ENCODE data around the gene B4GALT4. TPM values are rescaled to one million over a fixed set of nuclear protein-coding genes. Genes with fewer than 3 reads are reported as not detected.
"Not testable (repeated sequence)": the region's sequence is repeated elsewhere in the genome, so short reads cannot be mapped to it uniquely, and the experiment has no call there.

The B4GALT4 gene
- total RNA-seq, 2 donors from 2014 or later, result 17.1 to 19.6 TPM

- ATAC-seq (ENCODE audit: insufficient number of reproducible peaks, low FRiP score, low read depth), result no peak
- DNase-seq (ENCODE audit: low spot score), result no peak
- H3K27ac ChIP-seq, result peak overlapping the region; percentile 23 to 33
Measured at GRCh38 chr3:119257654-119258410, 17.2 kb upstream of the B4GALT4 start.

DNA sequence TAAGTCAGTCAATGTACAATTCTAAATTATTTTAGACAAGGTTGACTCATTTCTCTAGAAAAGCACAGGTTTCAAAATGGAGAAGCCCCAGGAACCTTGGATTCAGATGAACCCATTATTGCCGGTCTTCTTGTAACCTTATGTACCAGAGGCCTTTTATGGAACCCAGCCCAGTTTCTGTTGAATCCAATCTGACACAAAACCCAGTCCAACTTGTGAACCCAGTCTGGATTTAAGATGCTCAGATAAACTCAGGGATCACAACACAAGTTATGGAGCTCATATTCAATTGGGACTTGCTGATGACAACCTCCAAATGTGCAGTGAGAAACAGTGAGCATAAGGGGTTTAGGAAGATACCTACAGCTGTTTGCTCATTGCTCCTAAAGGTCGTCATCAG is 16.4 kb upstream of the B4GALT4 start:
- no peaks in the 10 kb centered on the region for H3K36me3 ChIP-seq
- DNase-seq (ENCODE audit: low spot score) (no peak), ATAC-seq (ENCODE audit: insufficient number of reproducible peaks, low FRiP score, low read depth) (no peak)
- H3K4me3 ChIP-seq, result no peak overlapping the region
- TF ChIP-seq, protein P1, sequence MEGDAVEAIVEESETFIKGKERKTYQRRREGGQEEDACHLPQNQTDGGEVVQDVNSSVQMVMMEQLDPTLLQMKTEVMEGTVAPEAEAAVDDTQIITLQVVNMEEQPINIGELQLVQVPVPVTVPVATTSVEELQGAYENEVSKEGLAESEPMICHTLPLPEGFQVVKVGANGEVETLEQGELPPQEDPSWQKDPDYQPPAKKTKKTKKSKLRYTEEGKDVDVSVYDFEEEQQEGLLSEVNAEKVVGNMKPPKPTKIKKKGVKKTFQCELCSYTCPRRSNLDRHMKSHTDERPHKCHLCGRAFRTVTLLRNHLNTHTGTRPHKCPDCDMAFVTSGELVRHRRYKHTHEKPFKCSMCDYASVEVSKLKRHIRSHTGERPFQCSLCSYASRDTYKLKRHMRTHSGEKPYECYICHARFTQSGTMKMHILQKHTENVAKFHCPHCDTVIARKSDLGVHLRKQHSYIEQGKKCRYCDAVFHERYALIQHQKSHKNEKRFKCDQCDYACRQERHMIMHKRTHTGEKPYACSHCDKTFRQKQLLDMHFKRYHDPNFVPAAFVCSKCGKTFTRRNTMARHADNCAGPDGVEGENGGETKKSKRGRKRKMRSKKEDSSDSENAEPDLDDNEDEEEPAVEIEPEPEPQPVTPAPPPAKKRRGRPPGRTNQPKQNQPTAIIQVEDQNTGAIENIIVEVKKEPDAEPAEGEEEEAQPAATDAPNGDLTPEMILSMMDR (IDR thresholded peaks at IDR 0.05), result no peak
- no peaks in the 10 kb centered on the region for H3K9me3 ChIP-seq
- H3K27me3 ChIP-seq (replicated peaks; ENCODE audit: insufficient read depth), result no peaks in the 10 kb centered on the region
- peaks cover 3 to 13% of the 10 kb centered on the region in 2 donors for H3K4me1 ChIP-seq (ENCODE audit: control insufficient read depth in 1 of 2, low read depth in 2 of 2)
- no peak overlapping the region for H3K27ac ChIP-seq

More at GRCh38 chr3:119257654-119258410, 17.2 kb upstream of the B4GALT4 start:
- H3K4me3 ChIP-seq, result peak overlapping the region; percentile 1
- no peaks in the 10 kb centered on the region for H3K27me3 ChIP-seq (replicated peaks; ENCODE audit: insufficient read depth)
- peaks cover 3 to 13% of the 10 kb centered on the region in 2 donors for H3K4me1 ChIP-seq (ENCODE audit: control insufficient read depth in 1 of 2, low read depth in 2 of 2)
- TF ChIP-seq, protein P1 (IDR thresholded peaks at IDR 0.05), result no peak
- H3K36me3 ChIP-seq, result no peaks in the 10 kb centered on the region
- no peaks in the 10 kb centered on the region for H3K9me3 ChIP-seq

- TF ChIP-seq, protein P1 (IDR thresholded peaks at IDR 0.05), result no peak
- no peak for DNase-seq (ENCODE audit: low spot score)
Measured at GRCh38 chr3:119255214-119255613, 14.5 kb upstream of the B4GALT4 start.

GRCh38 chr3:119245778-119246177 is 5.1 kb upstream of the B4GALT4 start:
- TF ChIP-seq, protein P1 (IDR thresholded peaks at IDR 0.05), result no peak
- Histone ChIP-seq H3K4me1 (ENCODE audit: control insufficient read depth in 1 of 2, low read depth in 2 of 2) (peaks cover 4 to 7% of the 10 kb centered on the region in 2 donors), H3K4me3 (no peak overlapping the region), H3K27me3 (replicated peaks; ENCODE audit: insufficient read depth) (no peaks in the 10 kb centered on the region), H3K9me3 (peaks cover 7% of the 10 kb centered on the region), H3K27ac (no peak overlapping the region), H3K36me3 (no peaks in the 10 kb centered on the region)
- ATAC-seq (ENCODE audit: insufficient number of reproducible peaks, low FRiP score, low read depth), result no peak
- no peak for DNase-seq (ENCODE audit: low spot score)

More at GRCh38 chr3:119255214-119255613, 14.5 kb upstream of the B4GALT4 start:
- ATAC-seq (ENCODE audit: insufficient number of reproducible peaks, low FRiP score, low read depth), result no peak
- no peaks in the 10 kb centered on the region for H3K9me3 ChIP-seq
- no peaks in the 10 kb centered on the region for H3K27me3 ChIP-seq (replicated peaks; ENCODE audit: insufficient read depth)
- peaks cover 3 to 13% of the 10 kb centered on the region in 2 donors for H3K4me1 ChIP-seq (ENCODE audit: control insufficient read depth in 1 of 2, low read depth in 2 of 2)
- no peak overlapping the region for H3K4me3 ChIP-seq
- H3K27ac ChIP-seq, result no peak overlapping the region
- H3K36me3 ChIP-seq, result no peaks in the 10 kb centered on the region

- Histone ChIP-seq H3K4me3 (no peak overlapping the region), H3K27ac (no peak overlapping the region), H3K27me3 (replicated peaks; ENCODE audit: insufficient read depth) (no peaks in the 10 kb centered on the region), H3K9me3 (peaks cover 6% of the 10 kb centered on the region), H3K36me3 (no peaks in the 10 kb centered on the region), H3K4me1 (ENCODE audit: control insufficient read depth in 1 of 2, low read depth in 2 of 2) (peaks cover 7 to 16% of the 10 kb centered on the region in 2 donors)
- TF ChIP-seq, protein P1 (IDR thresholded peaks at IDR 0.05), result no peak
- ATAC-seq (ENCODE audit: insufficient number of reproducible peaks, low FRiP score, low read depth) (no peak), DNase-seq (ENCODE audit: low spot score) (no peak)
Measured at GRCh38 chr3:119243712-119244111, 3.0 kb upstream of the B4GALT4 start.

DNA sequence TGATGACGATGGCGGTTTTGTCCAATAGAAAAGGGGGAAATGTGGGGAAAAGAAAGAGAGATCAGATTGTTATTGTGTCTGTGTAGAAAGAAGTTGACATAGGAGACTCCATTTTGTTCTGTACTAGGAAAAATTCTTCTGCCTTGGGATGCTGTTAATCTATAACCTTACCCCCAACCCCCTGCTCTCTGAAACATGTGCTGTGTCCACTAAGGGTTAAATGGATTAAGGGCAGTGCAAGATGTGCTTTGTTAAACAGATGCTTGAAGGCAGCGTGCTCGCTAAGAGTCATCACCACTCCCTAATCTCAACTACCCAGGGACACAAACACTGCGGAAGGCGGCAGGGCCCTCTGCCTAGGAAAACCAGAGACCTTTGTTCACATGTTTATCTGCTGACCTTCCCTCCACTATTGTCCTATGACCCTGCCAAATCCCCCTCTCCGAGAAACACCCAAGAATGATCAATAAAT is 2.4 kb upstream of the B4GALT4 start:
- not testable (repeated sequence) for H3K9me3 ChIP-seq; H3K27me3 ChIP-seq (replicated peaks; ENCODE audit: insufficient read depth); H3K36me3 ChIP-seq; ATAC-seq (ENCODE audit: insufficient number of reproducible peaks, low FRiP score, low read depth); DNase-seq (ENCODE audit: low spot score); H3K4me3 ChIP-seq; H3K27ac ChIP-seq
- peaks cover 12 to 21% of the 10 kb centered on the region in 2 donors for H3K4me1 ChIP-seq (ENCODE audit: control insufficient read depth in 1 of 2, low read depth in 2 of 2)

GRCh38 chr3:119242387-119243057 is 1.8 kb upstream of the B4GALT4 start:
- ATAC-seq (ENCODE audit: insufficient number of reproducible peaks, low FRiP score, low read depth); H3K4me3 ChIP-seq; H3K9me3 ChIP-seq; DNase-seq (ENCODE audit: low spot score); H3K27me3 ChIP-seq (replicated peaks; ENCODE audit: insufficient read depth); H3K36me3 ChIP-seq; H3K27ac ChIP-seq: not testable (repeated sequence)
- H3K4me1 ChIP-seq (ENCODE audit: control insufficient read depth in 1 of 2, low read depth in 2 of 2), result peaks cover 12 to 22% of the 10 kb centered on the region in 2 donors
